ENCODE data around the gene SLC7A14. TPM values are rescaled to one million over a fixed set of nuclear protein-coding genes. Genes with fewer than 3 reads are reported as not detected.

Gene SLC7A14
- total and polyA plus RNA-seq, 2 of the 4 experiments (the other 2 are of a cell fraction) = 2.7 to 6.8 TPM

DNA sequence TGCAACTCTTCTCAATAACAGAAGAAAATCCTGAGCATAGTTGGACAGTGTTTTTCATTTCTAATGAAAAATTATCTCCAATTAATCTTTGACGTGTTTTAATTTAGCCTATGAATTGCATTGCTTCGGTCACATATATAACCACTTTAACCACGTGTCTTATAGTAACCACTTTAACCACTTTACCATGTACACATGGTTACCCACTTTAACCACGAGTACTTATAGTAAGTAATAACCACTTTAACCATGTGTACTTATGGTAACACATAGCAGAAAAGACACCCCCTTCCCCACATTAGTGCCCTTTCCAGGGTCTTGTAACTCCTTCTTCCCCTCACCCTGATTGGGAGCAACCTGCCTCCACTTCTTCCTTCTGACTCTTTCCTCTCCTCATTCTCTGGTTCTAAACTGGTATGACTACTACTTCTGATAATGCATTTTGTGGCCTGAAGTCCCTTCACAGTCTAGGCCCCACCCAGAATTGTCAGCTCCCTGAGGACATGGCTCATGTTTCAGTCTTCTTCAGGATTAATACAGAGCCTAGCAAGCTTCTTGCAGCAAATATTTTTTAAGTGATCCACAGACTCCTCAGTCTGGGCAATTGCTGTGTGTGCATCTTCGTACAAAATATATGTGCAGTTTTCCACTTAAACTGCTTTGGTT lies 25.0 kb downstream of the SLC7A14 start:
- in situ Hi-C loops (cut with MboI; ENCODE audit: low sequenced_read_pairs) (no loop called here), dilution Hi-C loops (cut with HindIII; ENCODE audit: low sequenced_read_pairs, unreplicated experiment) (no loop called here), intact Hi-C loops (cut with micrococcal nuclease) (no loop called here)
- Histone ChIP-seq H2BK20ac (ENCODE audit: low read depth, low read length) (no peak overlapping the region), H3K14ac (replicated peaks; ENCODE audit: low read depth, low read length) (no peak overlapping the region), H3K23ac (ENCODE audit: low read depth, low read length) (no peak overlapping the region), H3K27ac (ENCODE audit: insufficient read depth, low read length) (no peak overlapping the region), H3K9me1 (ENCODE audit: insufficient read depth, low read length) (no peaks in the 10 kb centered on the region), H3K9ac (ENCODE audit: low read depth, low read length) (no peak overlapping the region), H3K56ac (ENCODE audit: extremely low read depth, insufficient read depth, low read length) (no peak overlapping the region), H4K91ac (ENCODE audit: insufficient read depth, low read depth, low read length) (no peak overlapping the region), H4K5ac (ENCODE audit: low read depth, low read length) (no peak overlapping the region), H3K4me3 (ENCODE audit: insufficient read depth, low read depth, low read length) (no peak overlapping the region), H3K36me3 (ENCODE audit: control insufficient read depth, insufficient read depth, low read length) (no peaks in the 10 kb centered on the region), H2BK5ac (ENCODE audit: low read depth, low read length, poor library complexity, severe bottlenecking) (no peak overlapping the region), H3K27me3 (ENCODE audit: control insufficient read depth, insufficient read depth, low read length) (no peaks in the 10 kb centered on the region), H2BK120ac (ENCODE audit: low read depth, low read length) (no peak overlapping the region), H4K8ac (ENCODE audit: low read depth in 2 of 2, low read length in 2 of 2) (no peak overlapping the region), H3K4me2 (ENCODE audit: low read depth, low read length) (no peak overlapping the region), H3K4ac (ENCODE audit: low read depth, low read length) (no peak overlapping the region), H3K79me1 (ENCODE audit: low read depth in 1 of 2, low read length in 2 of 2) (no peaks in the 10 kb centered on the region), H2AK5ac (ENCODE audit: low read depth, low read length) (no peak overlapping the region), H4K20me1 (ENCODE audit: insufficient read depth, low read length) (no peaks in the 10 kb centered on the region), H3K9me3 (ENCODE audit: control insufficient read depth, insufficient read depth, low read length) (peaks cover 2% of the 10 kb centered on the region; the same call in 1 of the 2 replicates), H3K4me1 (ENCODE audit: control insufficient read depth, insufficient read depth, low read length) (no peaks in the 10 kb centered on the region), H2BK15ac (ENCODE audit: low read depth, low read length) (no peak overlapping the region), H2AK9ac (replicated peaks; ENCODE audit: low read depth, low read length, poor library complexity) (no peak overlapping the region), H3K18ac (ENCODE audit: low read depth, low read length) (no peak overlapping the region), H2AFZ (replicated peaks; ENCODE audit: low read length, poor library complexity) (no peak overlapping the region)
- ChIA-PET POLR2A (ENCODE audit: unreplicated experiment) (no interaction called here), CTCF (no interaction called here)
- ATAC-seq (ENCODE audit: low read depth) (no peak), DNase-seq (no peak)
- TF ChIP-seq USF2 (IDR thresholded peaks at IDR 0.05; ENCODE audit: low read depth, low read length) = no peak
- WGBS, 2 experiments (ENCODE audit: extremely low coverage in 2 of 2, insufficient read length in 1 of 2) = 100% methylated on average over 2 of the region's 5 CpGs; no CpG with 5 or more reads in 1 of the 2 experiments
- no TSS peak for BruUV-seq (replicated peaks)

All from IMR-90 (cell line).